Pancreas (tissue), 10 donors: ENCODE data around the gene SPIB. TPM values are rescaled to one million over a fixed set of nuclear protein-coding genes. Genes with fewer than 3 reads are reported as not detected.

Experiments used
- ATAC-seq, 4 donors: fragments of 200-7000 bp; cut with Tn5 transposase; one replicate each; pipeline versions ENCODE4 v1.8.0 to v1.9.1; 2020; ENCODE audit warnings: mild to moderate bottlenecking in 4 of 4, moderate library complexity in 4 of 4
- DNase-seq, 6 donors: peaks; one replicate each; pipeline ENCODE4 v3.0.0-alpha.2; 2020
- FAIRE-seq: peaks from 2 replicates; lab custom pipeline; 2012; peaks lifted over from hg19 to GRCh38; lab: Jason Lieb, UNC
- H3K27ac ChIP-seq, 4 donors: fragments of 200-600 bp; sonication (generic); 1 replicate in 3 of 4; 2 replicates in 1 of 4; pipeline versions ENCODE4 v1.5.0 to v1.8.0; 2020
- H3K27me3 ChIP-seq, 4 donors: fragments of 200-600 bp; one replicate each; pipeline ENCODE4 v1.8.0; 2021
- H3K36me3 ChIP-seq, 3 donors: fragments of 200-600 bp; sonication (generic) in 1 of 3; one replicate each; pipeline versions ENCODE4 v1.5.0 to v1.8.0; 2020 to 2021
- H3K4me1 ChIP-seq, 3 donors: fragments of 200-600 bp; one replicate each; pipeline ENCODE4 v1.8.0; 2021
- H3K4me3 ChIP-seq, 4 donors: fragments of 200-600 bp; sonication (generic) in 2 of 4; one replicate each; pipeline versions ENCODE4 v1.5.0 to v1.8.0; 2020 to 2021
- H3K9me3 ChIP-seq, 4 donors: fragments of 200-600 bp; one replicate each; pipeline ENCODE4 v1.8.0; 2021
- CTCF ChIP-seq, 4 donors: fragments of 200-600 bp; sonication (generic) in 3 of 4; IDR thresholded peaks; one replicate each; pipeline versions ENCODE4 v1.5.0 to v1.8.0; 2021; ENCODE audit warnings: antibody characterized with exemption in 4 of 4
- WGBS, 2 donors: extraction: QIAGEN DNeasy Blood & Tissue Kit; methylation state at CpG; one replicate each; pipeline ENCODE4 v1.1.7; 2013; 5-methylcytosine and 5-hydroxymethylcytosine counted together
- intact Hi-C, 3 donors: fragments of 100-400 bp; cut with DNase I; formaldehyde crosslinking; loops; one replicate each; pipeline versions ENCODE4 v1.11.1 to v1.14.2; 2022
- polyA plus RNA-seq, 2 donors: library from polyadenylated mRNA; stranded (reverse); fragments of 200-250 nt; gene quantifications; one replicate each; pipeline ENCODE4 v1.2.3, GENCODE V29; 2013
- total RNA-seq, 6 donors: library from RNA; stranded (reverse); fragmentation: NEBNext Ultra II Directional in 4 of 6; extraction: Animal tissue kit (Norgen Biotek cat#: 25700) in 4 of 6; gene quantifications; one replicate each; pipeline versions ENCODE4 v1.2.1 to v1.2.4, GENCODE V29; 2021 to 2023
- donor health status: healthy with polysubstance abuse.
- donor health status: DM: no; HTN: no; CAD: no; lungs with moderate emphysema.
- donor health status: DM: no; HTN: no; CAD: no.
- donor health status: control.
- donor health status: control.
- donor health status: Bipolar disorder and iron deficiency.
- donor health status: DM: yes; HTN: yes; CAD: no.
- donor health status: DM: no; HTN: no; CAD: no.
- donor health status: DM: no; HTN: no; CAD: no.
- donor health status: DM: yes; HTN: yes; CAD: no.

Gene SPIB
- total and polyA plus RNA-seq, 8 donors = 0.09 to 25.6 (median 1.1) TPM

- no peaks in the 10 kb centered on the region for H3K4me1 ChIP-seq
- H3K27me3 ChIP-seq = no peaks in the 10 kb centered on the region
- no peak for DNase-seq
- intact Hi-C loops = no loop called here
- no peak for ATAC-seq
- 92 to 94% methylated on average over 48 of the region's 48 CpGs for WGBS, 2 donors
- TF ChIP-seq CTCF (IDR thresholded peaks at IDR 0.05) = no peak
- no peak overlapping the region for H3K27ac ChIP-seq
- H3K9me3 ChIP-seq = no peaks in the 10 kb centered on the region
- H3K4me3 ChIP-seq = no peak overlapping the region
- FAIRE-seq = no peak
- H3K36me3 ChIP-seq = no peaks in the 10 kb centered on the region
These were observed 16.9 kb upstream of the SPIB start for GRCh38 chr19:50401605-50402450.

GRCh38 chr19:50402544-50403301 is 16.0 kb upstream of the SPIB start:
- Histone ChIP-seq H3K27ac (no peak overlapping the region), H3K4me1 (no peaks in the 10 kb centered on the region), H3K4me3 (no peak overlapping the region), H3K36me3 (no peaks in the 10 kb centered on the region), H3K27me3 (no peaks in the 10 kb centered on the region), H3K9me3 (no peaks in the 10 kb centered on the region)
- intact Hi-C loops = no loop called here
- 95 to 97% methylated on average over 38 to 41 of the region's 41 CpGs for WGBS, 2 donors
- no peak for TF ChIP-seq CTCF (IDR thresholded peaks at IDR 0.05)
- FAIRE-seq (no peak), DNase-seq (peak in 1 of 6 donors; percentile 62), ATAC-seq (no peak)

GRCh38 chr19:50406156-50406820 is 12.4 kb upstream of the SPIB start:
- H3K36me3 ChIP-seq = no peaks in the 10 kb centered on the region
- 88 to 89% methylated on average over 22 of the region's 22 CpGs for WGBS, 2 donors
- H3K27ac ChIP-seq = no peak overlapping the region
- no peaks in the 10 kb centered on the region for H3K4me1 ChIP-seq
- DNase-seq = peak in 1 of 6 donors; percentile 64
- H3K4me3 ChIP-seq = no peak overlapping the region
- intact Hi-C loops = no loop called here
- no peak for TF ChIP-seq CTCF (IDR thresholded peaks at IDR 0.05)
- H3K9me3 ChIP-seq = no peaks in the 10 kb centered on the region
- no peak for ATAC-seq
- no peak for FAIRE-seq
- H3K27me3 ChIP-seq = no peaks in the 10 kb centered on the region

GRCh38 chr19:50406829-50407228 is 11.9 kb upstream of the SPIB start:
- H3K36me3 ChIP-seq = no peaks in the 10 kb centered on the region
- H3K27me3 ChIP-seq = no peaks in the 10 kb centered on the region
- no peak for TF ChIP-seq CTCF (IDR thresholded peaks at IDR 0.05)
- peak in 1 of 6 donors; percentile 74 for DNase-seq
- intact Hi-C loops = no loop called here
- no peaks in the 10 kb centered on the region for H3K4me1 ChIP-seq
- FAIRE-seq = no peak
- H3K4me3 ChIP-seq = no peak overlapping the region
- H3K9me3 ChIP-seq = no peaks in the 10 kb centered on the region
- no peak overlapping the region for H3K27ac ChIP-seq
- no peak for ATAC-seq
- 91 to 97% methylated on average over 19 of the region's 19 CpGs for WGBS, 2 donors
